Tibial nerve (tissue), 4 donors: ENCODE results near the gene KRT25. TPM values are rescaled to one million over a fixed set of nuclear protein-coding genes. Genes with fewer than 3 reads are reported as not detected.

Source experiments
- DNase-seq, 2 donors: peaks; one replicate each; pipeline ENCODE4 v3.0.0-alpha.2; 2019; ENCODE audit warnings: low spot score in 2 of 2
- H3K27ac ChIP-seq, 4 donors: fragments of 200-600 bp; sonication (generic) in 3 of 4; one replicate each; pipeline ENCODE4 v1.5.1; 2017 to 2019; ENCODE audit warnings: mild to moderate bottlenecking in 1 of 4
- H3K27me3 ChIP-seq, 2 donors: fragments of 200-600 bp; sonication (generic) in 1 of 2; one replicate each; pipeline versions ENCODE4 v1.5.1 to v1.6.0; 2017 to 2019
- H3K36me3 ChIP-seq, 3 donors: fragments of 200-600 bp; sonication (generic); one replicate each; pipeline ENCODE4 v1.5.1; 2018 to 2019
- H3K4me1 ChIP-seq, 4 donors: fragments of 200-600 bp; sonication (generic) in 3 of 4; one replicate each; pipeline ENCODE4 v1.5.1; 2017 to 2019
- H3K4me3 ChIP-seq, 4 donors: fragments of 200-600 bp; sonication (generic) in 3 of 4; one replicate each; pipeline ENCODE4 v1.5.1; 2017 to 2019; ENCODE audit warnings: mild to moderate bottlenecking in 1 of 4, moderate library complexity in 1 of 4
- H3K9me3 ChIP-seq, 4 donors: fragments of 200-600 bp; sonication (generic) in 3 of 4; one replicate each; pipeline ENCODE4 v1.5.1; 2017 to 2019
- EP300 ChIP-seq, 2 donors: sonication (generic); formaldehyde crosslinking; IDR thresholded peaks; one replicate each; pipeline ENCODE4 v1.6.1; 2017; ENCODE audit warnings: antibody characterized with exemption in 2 of 2, mild to moderate bottlenecking in 1 of 2
- POLR2A ChIP-seq, 2 donors: fragments of 450-650 bp; IDR thresholded peaks; one replicate each; pipeline ENCODE4 v1.6.1; 2017; ENCODE audit warnings: antibody characterized with exemption in 2 of 2, mild to moderate bottlenecking in 2 of 2, moderate library complexity in 2 of 2
- WGBS, 2 donors: methylation state at CpG; one replicate each; pipeline ENCODE4 v1.1.5; 2018; 5-methylcytosine and 5-hydroxymethylcytosine counted together
- total RNA-seq, 4 donors: library from RNA; depleted of rRNA; stranded (reverse); fragments of >200 nt; gene quantifications; one replicate each; pipeline ENCODE4 v1.1.0, GENCODE V29; 2016
- TF ChIP-seq, protein P1 (sequence below), 5 experiments: fragments of 200-600 bp in 3 of 5; fragments of 450-650 bp in 2 of 5; sonication (generic) in 3 of 5; IDR thresholded peaks; one replicate each; pipeline ENCODE4 v1.5.1; 2016 to 2019; ENCODE audit warnings: antibody characterized with exemption in 5 of 5, mild to moderate bottlenecking in 3 of 5, moderate library complexity in 2 of 5

KRT25 gene
- total RNA-seq, 4 donors from 2014 or later: 0.22 to 0.84 (median 0.39) TPM; not detected in 1

DNA sequence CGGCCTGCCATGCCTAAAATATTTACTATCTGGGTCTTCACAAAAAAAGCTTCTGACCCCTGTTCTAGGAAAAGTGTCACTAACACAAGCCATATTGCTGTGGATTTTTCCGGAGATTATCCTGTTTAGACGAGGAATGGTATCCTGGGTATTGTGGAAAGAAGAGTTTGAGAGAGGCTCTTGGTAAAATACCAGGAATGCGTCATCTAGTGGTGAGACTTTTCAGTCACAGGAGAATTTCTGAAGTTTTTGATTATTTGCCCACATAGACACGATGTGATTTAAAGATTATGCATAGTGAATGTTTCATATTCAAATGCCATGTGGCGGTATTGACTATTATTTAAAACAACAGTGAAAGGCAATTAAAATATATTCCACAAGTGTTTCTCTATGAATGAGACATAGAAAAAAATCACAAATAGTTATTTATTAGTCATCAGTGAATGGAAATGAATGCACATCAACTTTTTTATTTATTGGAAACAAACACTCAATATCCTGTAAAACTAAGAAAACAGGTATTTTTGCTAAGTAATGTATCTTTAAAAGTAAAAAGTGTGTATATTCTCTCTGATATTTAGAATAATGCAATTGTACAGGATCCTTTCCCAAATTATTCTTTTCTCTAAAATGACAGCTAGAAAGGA is 36.8 kb upstream of the KRT25 start:
- no peaks in the 10 kb centered on the region for H3K36me3 ChIP-seq
- H3K27ac ChIP-seq: peak overlapping the region in 3 of 4 donors; percentile 37 to 79 (median 61)
- TF ChIP-seq, protein P1, sequence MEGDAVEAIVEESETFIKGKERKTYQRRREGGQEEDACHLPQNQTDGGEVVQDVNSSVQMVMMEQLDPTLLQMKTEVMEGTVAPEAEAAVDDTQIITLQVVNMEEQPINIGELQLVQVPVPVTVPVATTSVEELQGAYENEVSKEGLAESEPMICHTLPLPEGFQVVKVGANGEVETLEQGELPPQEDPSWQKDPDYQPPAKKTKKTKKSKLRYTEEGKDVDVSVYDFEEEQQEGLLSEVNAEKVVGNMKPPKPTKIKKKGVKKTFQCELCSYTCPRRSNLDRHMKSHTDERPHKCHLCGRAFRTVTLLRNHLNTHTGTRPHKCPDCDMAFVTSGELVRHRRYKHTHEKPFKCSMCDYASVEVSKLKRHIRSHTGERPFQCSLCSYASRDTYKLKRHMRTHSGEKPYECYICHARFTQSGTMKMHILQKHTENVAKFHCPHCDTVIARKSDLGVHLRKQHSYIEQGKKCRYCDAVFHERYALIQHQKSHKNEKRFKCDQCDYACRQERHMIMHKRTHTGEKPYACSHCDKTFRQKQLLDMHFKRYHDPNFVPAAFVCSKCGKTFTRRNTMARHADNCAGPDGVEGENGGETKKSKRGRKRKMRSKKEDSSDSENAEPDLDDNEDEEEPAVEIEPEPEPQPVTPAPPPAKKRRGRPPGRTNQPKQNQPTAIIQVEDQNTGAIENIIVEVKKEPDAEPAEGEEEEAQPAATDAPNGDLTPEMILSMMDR (IDR thresholded peaks at IDR 0.05): peak; percentile 47 to 82 (median 67)
- TF ChIP-seq EP300 (IDR thresholded peaks at IDR 0.05) (peak in 1 of 2 donors; percentile 46), POLR2A (IDR thresholded peaks at IDR 0.05) (no peak)
- peak in 1 of 2 donors; percentile 21 for DNase-seq
- 19% methylated on average over 6 of the region's 6 CpGs for WGBS, 2 donors
- peaks cover 0 to 7% of the 10 kb centered on the region in 2 donors for H3K27me3 ChIP-seq
- no peaks in the 10 kb centered on the region for H3K9me3 ChIP-seq
- no peak overlapping the region for H3K4me3 ChIP-seq
- peaks cover 0 to 37% (median 3%) of the 10 kb centered on the region in 4 donors for H3K4me1 ChIP-seq

DNA sequence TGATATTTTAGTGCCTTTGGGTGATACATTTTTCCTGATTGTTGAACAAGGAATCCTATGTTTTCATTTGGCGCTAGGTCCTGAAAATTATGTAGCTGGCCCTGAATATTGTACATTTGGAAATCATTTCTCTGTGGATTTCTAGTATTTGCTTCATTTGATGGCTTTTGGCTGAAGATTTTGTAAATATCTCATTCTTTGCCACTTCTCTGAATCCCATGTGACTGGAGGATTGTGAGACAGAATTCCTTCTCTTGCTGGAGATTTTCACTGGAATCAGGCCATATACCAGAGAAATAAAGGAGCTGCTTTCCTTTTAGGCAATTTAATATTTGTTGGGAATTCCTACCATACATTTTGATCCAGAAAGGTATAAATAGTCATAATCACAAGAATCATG is 36.0 kb upstream of the KRT25 start:
- H3K4me1 ChIP-seq: peaks cover 0 to 37% (median 3%) of the 10 kb centered on the region in 4 donors
- 14 to 30% methylated on average over 1 of the region's 1 CpG for WGBS, 2 donors
- peak in 1 of 2 donors; percentile 26 for DNase-seq
- H3K9me3 ChIP-seq: no peaks in the 10 kb centered on the region
- peaks cover 0 to 2% of the 10 kb centered on the region in 2 donors for H3K27me3 ChIP-seq
- H3K36me3 ChIP-seq: no peaks in the 10 kb centered on the region
- peak overlapping the region in 3 of 4 donors; percentile 37 to 79 (median 61) for H3K27ac ChIP-seq
- no peak overlapping the region for H3K4me3 ChIP-seq
- TF ChIP-seq, protein P1 (IDR thresholded peaks at IDR 0.05): no peak
- TF ChIP-seq EP300 (IDR thresholded peaks at IDR 0.05): peak; percentile 43 to 60
- TF ChIP-seq POLR2A (IDR thresholded peaks at IDR 0.05): no peak

DNA sequence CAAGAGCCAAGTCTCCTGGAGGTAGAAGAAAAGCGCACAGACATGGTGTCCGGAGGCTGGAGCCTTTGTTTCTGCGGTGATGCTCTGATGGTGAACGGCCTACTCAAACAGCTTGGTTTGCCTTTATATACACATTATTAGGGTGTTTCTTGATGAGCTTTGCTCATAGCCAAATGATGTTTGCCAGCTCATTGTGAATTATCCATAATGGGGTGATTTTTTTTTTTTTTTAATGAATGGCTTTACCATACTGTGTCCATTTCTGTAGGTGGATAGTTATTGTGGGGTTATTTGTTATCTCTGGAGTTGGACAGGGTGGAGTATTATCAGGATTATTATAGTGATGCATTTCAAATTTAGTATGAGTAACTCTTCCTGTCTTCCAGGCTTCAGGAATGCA is 27.3 kb upstream of the KRT25 start, which contains the start of gene KRT27:
KRT27 (minus strand) TSS at position 101 of the 400 bp plus-strand sequence; CDS start at position 44, 57 bp downstream.
- no peak within 1 kb of the TSS for H3K4me3 ChIP-seq
- WGBS, 2 donors: 97 to 98% methylated on average over 4 of the region's 4 CpGs

DNA sequence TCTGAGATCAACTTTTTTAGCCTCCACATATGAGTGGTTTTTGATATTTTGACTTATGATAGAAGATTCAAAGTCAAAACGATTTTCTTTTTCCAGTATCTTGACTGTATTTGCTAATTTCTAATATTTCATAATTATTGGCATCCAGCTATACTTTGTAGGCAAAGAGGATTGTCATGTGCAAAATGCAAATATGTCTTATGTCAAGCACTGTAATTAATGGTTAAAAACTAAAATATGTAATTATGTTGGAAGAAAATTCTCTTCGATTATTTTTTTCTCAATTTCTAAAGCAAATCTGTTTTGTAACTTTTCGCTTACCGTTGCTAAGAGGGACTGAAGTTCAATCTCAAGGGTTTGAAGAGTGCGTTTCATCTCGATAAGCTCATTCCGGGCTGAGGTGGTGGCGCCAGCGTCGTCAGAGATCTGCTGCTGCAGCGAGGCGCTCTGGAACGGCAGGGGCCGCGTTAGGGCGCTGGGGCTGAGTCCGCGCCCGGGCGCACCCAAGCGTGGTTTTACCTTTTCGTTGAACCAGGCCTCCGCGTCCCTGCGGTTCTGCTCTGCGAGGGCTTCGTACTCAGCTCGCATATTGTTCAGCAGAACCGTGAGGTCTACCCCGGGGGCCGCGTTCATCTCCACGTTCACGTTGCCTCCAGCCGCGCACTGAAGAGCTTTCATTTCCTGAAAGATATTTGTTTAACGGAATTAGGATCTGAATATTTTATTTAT is 24.2 kb upstream of the KRT25 start:
- H3K27ac ChIP-seq: no peak overlapping the region
- no peaks in the 10 kb centered on the region for H3K9me3 ChIP-seq
- H3K4me3 ChIP-seq: peak overlapping the region in 2 of 4 donors; percentile 22 to 30
- WGBS, 2 donors: 29 to 35% methylated on average over 37 of the region's 37 CpGs
- H3K36me3 ChIP-seq: no peaks in the 10 kb centered on the region
- peaks cover 0 to 46% of the 10 kb centered on the region in 2 donors for H3K27me3 ChIP-seq
- H3K4me1 ChIP-seq: peaks cover 0 to 6% (median 0%) of the 10 kb centered on the region in 4 donors
- DNase-seq: no peak
- TF ChIP-seq EP300 (IDR thresholded peaks at IDR 0.05): no peak
- TF ChIP-seq, protein P1 (IDR thresholded peaks at IDR 0.05): no peak
- no peak for TF ChIP-seq POLR2A (IDR thresholded peaks at IDR 0.05)

More for the DNA sequence above, 27.3 kb upstream of the KRT25 start, which contains the start of gene KRT27:
- DNase-seq: no peak
- H3K27ac ChIP-seq: no peak within 1 kb of the TSS
- H3K9me3 ChIP-seq: no peaks in the 10 kb centered on the region
- peaks cover 0 to 6% (median 0%) of the 10 kb centered on the region in 4 donors for H3K4me1 ChIP-seq
- H3K36me3 ChIP-seq: no peaks in the 10 kb centered on the region
- TF ChIP-seq, protein P1 (IDR thresholded peaks at IDR 0.05): no peak
- TF ChIP-seq POLR2A (IDR thresholded peaks at IDR 0.05) (no peak), EP300 (IDR thresholded peaks at IDR 0.05) (no peak)
- peaks cover 0 to 40% of the 10 kb centered on the region in 2 donors for H3K27me3 ChIP-seq
